Measurements from ENCODE around the gene OTUD3. TPM values are rescaled to one million over a fixed set of nuclear protein-coding genes. Genes with fewer than 3 reads are reported as not detected.
A peak's percentile ranks its signal among the peaks of the same experiment; 100 is the strongest.

The OTUD3 gene
- total and polyA plus RNA-seq, 2 of the 4 experiments (the other 2 are of a cell fraction) = 2.9 to 3.1 TPM

GRCh38 chr1:19918057-19918456 is 35.9 kb downstream of the OTUD3 start:
- H3K4ac ChIP-seq (ENCODE audit: low read depth, low read length) = no peak overlapping the region
- no peak overlapping the region for H2AFZ ChIP-seq (replicated peaks; ENCODE audit: low read length, poor library complexity)
- H3K9ac ChIP-seq (ENCODE audit: low read depth, low read length) = no peak overlapping the region
- no peaks in the 10 kb centered on the region; the same call in 1 of the 2 replicates for H3K27me3 ChIP-seq (ENCODE audit: control insufficient read depth, insufficient read depth, low read length)
- H3K56ac ChIP-seq (ENCODE audit: extremely low read depth, insufficient read depth, low read length) = no peak overlapping the region
- H3K4me3 ChIP-seq (ENCODE audit: insufficient read depth, low read depth, low read length) = no peak overlapping the region
- BruUV-seq (replicated peaks) = no TSS peak
- dilution Hi-C loops (cut with HindIII; ENCODE audit: low sequenced_read_pairs, unreplicated experiment) = no loop called here
- H4K91ac ChIP-seq (ENCODE audit: insufficient read depth, low read depth, low read length) = no peak overlapping the region
- in situ Hi-C loops (cut with MboI; ENCODE audit: low sequenced_read_pairs) = loop anchor here (5.0 to 10.0 kb wide), 2 partner anchors 234 to 577 kb away; no protein-coding TSS in a partner anchor
- no peak overlapping the region for H3K4me2 ChIP-seq (ENCODE audit: low read depth, low read length)
- no peak overlapping the region for H2BK120ac ChIP-seq (ENCODE audit: low read depth, low read length)
- intact Hi-C loops (cut with micrococcal nuclease) = loop anchor here (1.0 to 10.0 kb wide), 7 partner anchors 183 to 714 kb away; partner anchors contain the start of gene PINK1
- peak; percentile 79 for DNase-seq
- H4K5ac ChIP-seq (ENCODE audit: low read depth, low read length) = no peak overlapping the region
- no peak overlapping the region for H2BK5ac ChIP-seq (ENCODE audit: low read depth, low read length, poor library complexity, severe bottlenecking)
- peak; percentile 90 for TF ChIP-seq SMC3 (IDR thresholded peaks at IDR 0.05; ENCODE audit: low read depth, low read length)
- TF ChIP-seq RAD21 (IDR thresholded peaks at IDR 0.05; ENCODE audit: low read length) = peak; percentile 95
- TF ChIP-seq RCOR1 (IDR thresholded peaks at IDR 0.05; ENCODE audit: insufficient replicate concordance, low read length) = no peak
- no peak for TF ChIP-seq NFE2L2 (IDR thresholded peaks at IDR 0.05; ENCODE audit: low read depth, low read length)
- TF ChIP-seq USF2 (IDR thresholded peaks at IDR 0.05; ENCODE audit: low read depth, low read length) = no peak
- TF ChIP-seq CTCF (conservative IDR thresholded peaks at IDR 0.05; ENCODE audit: low read depth, low read length) = peak; percentile 94
- H3K79me1 ChIP-seq (ENCODE audit: low read depth in 1 of 2, low read length in 2 of 2) = no peaks in the 10 kb centered on the region
- H2AK9ac ChIP-seq (replicated peaks; ENCODE audit: low read depth, low read length, poor library complexity) = no peak overlapping the region
- H3K36me3 ChIP-seq (ENCODE audit: control insufficient read depth, insufficient read depth, low read length) = peaks cover 5% of the 10 kb centered on the region
- no peak overlapping the region for H3K18ac ChIP-seq (ENCODE audit: low read depth, low read length)
- no peak overlapping the region for H3K27ac ChIP-seq (ENCODE audit: insufficient read depth, low read length)
- WGBS, 2 experiments (ENCODE audit: extremely low coverage in 2 of 2, insufficient read length in 1 of 2) = no CpG with 5 or more reads among the region's 6 CpGs
- H3K9me1 ChIP-seq (ENCODE audit: insufficient read depth, low read length) = no peaks in the 10 kb centered on the region
- no peak overlapping the region for H3K14ac ChIP-seq (replicated peaks; ENCODE audit: low read depth, low read length)
- no peak overlapping the region for H2BK15ac ChIP-seq (ENCODE audit: low read depth, low read length)
- no peaks in the 10 kb centered on the region for H3K9me3 ChIP-seq (ENCODE audit: control insufficient read depth, insufficient read depth, low read length)
- POLR2A ChIA-PET (ENCODE audit: unreplicated experiment) = no interaction called here
- ATAC-seq (ENCODE audit: low read depth) = peak; percentile 89
- no peaks in the 10 kb centered on the region for H3K4me1 ChIP-seq (ENCODE audit: control insufficient read depth, insufficient read depth, low read length)
- H3K23ac ChIP-seq (ENCODE audit: low read depth, low read length) = no peak overlapping the region
- no peak overlapping the region for H2AK5ac ChIP-seq (ENCODE audit: low read depth, low read length)
- CTCF ChIA-PET = interaction anchor here (0.6 to 1.4 kb wide), 9 partner anchors 15 to 302 kb away, joined by 3 to 6 read pairs (median 4); no protein-coding TSS in a partner anchor
- no peak overlapping the region for H4K8ac ChIP-seq (ENCODE audit: low read depth in 2 of 2, low read length in 2 of 2)
- H4K20me1 ChIP-seq (ENCODE audit: insufficient read depth, low read length) = peaks cover 2% of the 10 kb centered on the region; the same call in 1 of the 2 replicates
- no peak overlapping the region for H2BK20ac ChIP-seq (ENCODE audit: low read depth, low read length)

All from IMR-90 (cell line).